Activated CD8-positive, alpha-beta T cell treated with anti-CD3 and anti-CD28 coated beads, Interleukin-2, amount 10 ng/mL, durations not matched to agents 7 days and 5 days (primary cell): Measurements from ENCODE around the gene PAFAH2. TPM values are rescaled to one million over a fixed set of nuclear protein-coding genes. Genes with fewer than 3 reads are reported as not detected.

ENCODE experiments used
- ATAC-seq: fragments of 150-1000 bp; cut with Tn5 transposase; one replicate; pipeline ENCODE4 v1.10.0; 2021; ENCODE audit warnings: moderate library complexity
- CTCF ChIA-PET: fragments of 350-600 bp; sonication (Branson Sonifier 250); formaldehyde crosslinking; loops from one replicate; lab custom pipeline; 2021; ENCODE audit warnings: antibody characterized with exemption; lab: Charles Lee
- POLR2A ChIA-PET: fragments of 350-600 bp; sonication (Branson Sonifier 250); formaldehyde crosslinking; loops from one replicate; lab custom pipeline; 2021; ENCODE audit warnings: antibody characterized with exemption; lab: Charles Lee
- DNase-seq: peaks from one replicate; pipeline ENCODE4 v3.0.0-alpha.2; 2020
- H3K27ac Mint-ChIP-seq: one replicate; pipeline ENCODE4 v1.8.0; 2021; ENCODE audit warnings: mild to moderate bottlenecking, mixed read lengths
- H3K27me3 Mint-ChIP-seq: one replicate; pipeline ENCODE4 v1.8.0; 2021; ENCODE audit warnings: low read depth, mixed read lengths
- H3K36me3 Mint-ChIP-seq: one replicate; pipeline ENCODE4 v1.8.0; 2021; ENCODE audit warnings: low read depth, mixed read lengths
- H3K4me1 Mint-ChIP-seq: one replicate; pipeline ENCODE4 v1.8.0; 2021; ENCODE audit warnings: low read depth, mixed read lengths
- H3K4me3 Mint-ChIP-seq: one replicate; pipeline ENCODE4 v1.8.0; 2021; ENCODE audit warnings: mild to moderate bottlenecking, mixed read lengths
- H3K9me3 Mint-ChIP-seq: one replicate; pipeline ENCODE4 v1.8.0; 2022; ENCODE audit warnings: mixed read lengths; ENCODE audit not compliant: insufficient read depth
- total RNA-seq, 2 experiments: library from RNA; stranded (reverse); gene quantifications; one replicate each; pipeline ENCODE4 v1.2.3, GENCODE V29; 2021

Gene PAFAH2
- total RNA-seq = 10 to 100 TPM in 1 of 2 experiments, 1 to 10 TPM in 1; 9.1 to 10.9 TPM

GRCh38 chr1:25997828-25998761 lies at the start of gene PAFAH2:
Gene PAFAH2 (minus strand): TSS chr1:25998063. CDS start chr1:25990816, 7,247 bp downstream.
- Mint-ChIP-seq H3K4me1 (peaks cover 30% of the 10 kb centered on the region), H3K27me3 (no peaks in the 10 kb centered on the region), H3K4me3 (peak within 1 kb of the TSS; percentile 93), H3K9me3 (no peaks in the 10 kb centered on the region), H3K27ac (peak within 1 kb of the TSS; percentile 95), H3K36me3 (peaks cover 2% of the 10 kb centered on the region)
- ChIA-PET CTCF (interaction anchor here (0.6 to 12.9 kb wide), 60 partner anchors 8 to 1727 kb away, joined by 3 to 610 read pairs (median 4); partner anchors contain the start of genes MTFR1L, PAQR7, STMN1 and ZNF593), POLR2A (interaction anchor here (0.6 to 2.6 kb wide), 16 partner anchors 12 to 451 kb away, joined by 3 to 53 read pairs (median 4); partner anchors contain the start of gene STMN1)
- ATAC-seq = peak; percentile 97
- DNase-seq = peak; percentile 99

GRCh38 chr1:26047278-26047874 lies 49.5 kb upstream of the PAFAH2 start:
- Mint-ChIP-seq H3K36me3 (no peaks in the 10 kb centered on the region), H3K27ac (no peak overlapping the region), H3K9me3 (no peaks in the 10 kb centered on the region), H3K4me1 (peaks cover 20% of the 10 kb centered on the region), H3K27me3 (peaks cover 73% of the 10 kb centered on the region), H3K4me3 (no peak overlapping the region)
- ATAC-seq (no peak), DNase-seq (no peak)
- ChIA-PET POLR2A (no interaction called here), CTCF (interaction anchor here (1.2 kb wide), 1 partner anchor 123 kb away, joined by 3 read pairs; the partner anchor contains the start of gene ZNF593)

- no peak for ATAC-seq
- Mint-ChIP-seq H3K9me3 (no peaks in the 10 kb centered on the region), H3K27ac (no peak overlapping the region), H3K4me1 (peaks cover 16% of the 10 kb centered on the region), H3K4me3 (no peak overlapping the region), H3K36me3 (no peaks in the 10 kb centered on the region), H3K27me3 (peaks cover 69% of the 10 kb centered on the region)
- DNase-seq = no peak
- CTCF ChIA-PET = no interaction called here
- POLR2A ChIA-PET = no interaction called here
These were observed 48.6 kb upstream of the PAFAH2 start for GRCh38 chr1:26046246-26047095.

GRCh38 chr1:26045722-26046245 lies 47.9 kb upstream of the PAFAH2 start, which contains the start of gene SLC30A2:
Gene SLC30A2 (minus strand): TSS chr1:26046118. CDS start chr1:26045896, 222 bp downstream.
- ATAC-seq (no peak), DNase-seq (no peak)
- CTCF ChIA-PET = interaction anchor here (1.9 kb wide), 1 partner anchor 9 kb away, joined by 9 read pairs; no protein-coding TSS in a partner anchor
- H3K4me3 Mint-ChIP-seq = no peak within 1 kb of the TSS
- no peaks in the 10 kb centered on the region for H3K9me3 Mint-ChIP-seq
- peaks cover 9% of the 10 kb centered on the region for H3K4me1 Mint-ChIP-seq
- no peaks in the 10 kb centered on the region for H3K36me3 Mint-ChIP-seq
- POLR2A ChIA-PET = no interaction called here
- H3K27me3 Mint-ChIP-seq = peaks cover 67% of the 10 kb centered on the region
- H3K27ac Mint-ChIP-seq = no peak within 1 kb of the TSS

- ChIA-PET POLR2A (no interaction called here), CTCF (interaction anchor here (0.7 to 1.9 kb wide), 3 partner anchors 9 to 125 kb away, joined by 3 to 9 read pairs (median 4); partner anchors contain the start of gene ZNF593)
- Mint-ChIP-seq H3K27me3 (peaks cover 63% of the 10 kb centered on the region), H3K9me3 (no peaks in the 10 kb centered on the region), H3K4me1 (peaks cover 8% of the 10 kb centered on the region), H3K36me3 (no peaks in the 10 kb centered on the region), H3K27ac (no peak overlapping the region), H3K4me3 (no peak overlapping the region)
- ATAC-seq (no peak), DNase-seq (no peak)
These were observed 47.3 kb upstream of the PAFAH2 start for GRCh38 chr1:26044971-26045721.

GRCh38 chr1:26044414-26044813 lies 46.6 kb upstream of the PAFAH2 start:
- no peak for DNase-seq
- H3K36me3 Mint-ChIP-seq = no peaks in the 10 kb centered on the region
- peaks cover 56% of the 10 kb centered on the region for H3K27me3 Mint-ChIP-seq
- H3K4me3 Mint-ChIP-seq = no peak overlapping the region
- no peak for ATAC-seq
- H3K27ac Mint-ChIP-seq = no peak overlapping the region
- CTCF ChIA-PET = interaction anchor here (0.7 to 1.9 kb wide), 5 partner anchors 8 to 231 kb away, joined by 3 to 9 read pairs (median 3); partner anchors contain the start of gene ZNF593
- POLR2A ChIA-PET = interaction anchor here (0.6 kb wide), 1 partner anchor 1876 kb away, joined by 3 read pairs; no protein-coding TSS in a partner anchor
- H3K9me3 Mint-ChIP-seq = no peaks in the 10 kb centered on the region
- H3K4me1 Mint-ChIP-seq = peaks cover 8% of the 10 kb centered on the region

GRCh38 chr1:26043765-26044164 lies 45.9 kb upstream of the PAFAH2 start:
- no peaks in the 10 kb centered on the region for H3K9me3 Mint-ChIP-seq
- H3K36me3 Mint-ChIP-seq = no peaks in the 10 kb centered on the region
- CTCF ChIA-PET = interaction anchor here (0.8 to 1.9 kb wide), 4 partner anchors 7 to 232 kb away, joined by 3 to 9 read pairs (median 3); no protein-coding TSS in a partner anchor
- H3K4me1 Mint-ChIP-seq = peaks cover 8% of the 10 kb centered on the region
- no peak overlapping the region for H3K4me3 Mint-ChIP-seq
- no peak overlapping the region for H3K27ac Mint-ChIP-seq
- peaks cover 49% of the 10 kb centered on the region for H3K27me3 Mint-ChIP-seq
- POLR2A ChIA-PET = interaction anchor here (0.6 kb wide), 1 partner anchor 1876 kb away, joined by 3 read pairs; no protein-coding TSS in a partner anchor
- no peak for ATAC-seq
- DNase-seq = no peak

- no peak for ATAC-seq
- DNase-seq = no peak
- Mint-ChIP-seq H3K4me1 (peaks cover 8% of the 10 kb centered on the region), H3K9me3 (no peaks in the 10 kb centered on the region), H3K36me3 (no peaks in the 10 kb centered on the region), H3K4me3 (no peak overlapping the region), H3K27me3 (peaks cover 34% of the 10 kb centered on the region), H3K27ac (no peak overlapping the region)
- POLR2A ChIA-PET = interaction anchor here (0.7 kb wide), 1 partner anchor 320 kb away, joined by 4 read pairs; no protein-coding TSS in a partner anchor
- CTCF ChIA-PET = interaction anchor here (0.7 to 1.9 kb wide), 3 partner anchors 37 to 128 kb away, joined by 3 to 8 read pairs (median 5); partner anchors contain the start of gene ZNF593
These were observed 44.1 kb upstream of the PAFAH2 start for GRCh38 chr1:26041978-26042377.

GRCh38 chr1:26041401-26041800 lies 43.5 kb upstream of the PAFAH2 start:
- Mint-ChIP-seq H3K4me1 (peaks cover 4% of the 10 kb centered on the region), H3K27ac (no peak overlapping the region), H3K27me3 (peaks cover 28% of the 10 kb centered on the region), H3K4me3 (no peak overlapping the region), H3K36me3 (no peaks in the 10 kb centered on the region), H3K9me3 (no peaks in the 10 kb centered on the region)
- CTCF ChIA-PET = interaction anchor here (0.7 to 1.9 kb wide), 3 partner anchors 103 to 128 kb away, joined by 3 to 8 read pairs (median 3); partner anchors contain the start of gene ZNF593
- DNase-seq (no peak), ATAC-seq (no peak)
- POLR2A ChIA-PET = no interaction called here

GRCh38 chr1:26038904-26039303 lies 41.0 kb upstream of the PAFAH2 start:
- CTCF ChIA-PET = interaction anchor here (0.8 to 1.5 kb wide), 4 partner anchors 59 to 143 kb away, joined by 3 to 5 read pairs (median 4); partner anchors contain the start of gene C1orf232
- POLR2A ChIA-PET = no interaction called here
- no peaks in the 10 kb centered on the region for H3K9me3 Mint-ChIP-seq
- ATAC-seq (no peak), DNase-seq (no peak)
- no peak overlapping the region for H3K27ac Mint-ChIP-seq
- no peak overlapping the region for H3K4me3 Mint-ChIP-seq
- H3K4me1 Mint-ChIP-seq = peaks cover 16% of the 10 kb centered on the region
- peaks cover 22% of the 10 kb centered on the region for H3K27me3 Mint-ChIP-seq
- H3K36me3 Mint-ChIP-seq = no peaks in the 10 kb centered on the region
